GM23248 (cell line): ENCODE data around the gene SHROOM4. TPM values are rescaled to one million over a fixed set of nuclear protein-coding genes. Genes with fewer than 3 reads are reported as not detected.

Experiments used
- DNase-seq: peaks from one replicate; pipeline ENCODE4 v3.0.0-alpha.2; 2015
- H2AFZ ChIP-seq: fragments of 200-600 bp; sonication (generic); 2 replicates; pipeline ENCODE4 v1.6.1; 2016; ENCODE audit warnings: antibody characterized with exemption
- H3F3A ChIP-seq: fragments of 200-600 bp; sonication (generic); 2 replicates; pipeline ENCODE4 v1.6.1; 2016; ENCODE audit warnings: mild to moderate bottlenecking, antibody characterized with exemption, mixed run types; ENCODE audit not compliant: insufficient read depth
- H3K27ac ChIP-seq: fragments of 200-600 bp; sonication (generic); 2 replicates; pipeline ENCODE4 v1.5.1; 2016; ENCODE audit warnings: mild to moderate bottlenecking
- H3K27me3 ChIP-seq: fragments of 200-600 bp; sonication (generic); replicated peaks from 2 replicates; pipeline ENCODE4 v1.6.1; 2016; ENCODE audit warnings: mild to moderate bottlenecking; ENCODE audit not compliant: insufficient read depth
- H3K36me3 ChIP-seq: fragments of 200-600 bp; sonication (generic); 2 replicates; pipeline ENCODE4 v1.6.1; 2016; ENCODE audit warnings: low read depth, mild to moderate bottlenecking
- H3K4me1 ChIP-seq: fragments of 200-600 bp; sonication (generic); 2 replicates; pipeline ENCODE4 v1.6.1; 2016; ENCODE audit warnings: mild to moderate bottlenecking; ENCODE audit not compliant: insufficient read depth
- H3K4me2 ChIP-seq: fragments of 200-600 bp; sonication (generic); one replicate; pipeline ENCODE4 v1.6.1; 2016; ENCODE audit warnings: mild to moderate bottlenecking; ENCODE audit not compliant: unreplicated experiment
- H3K4me3 ChIP-seq: fragments of 200-600 bp; sonication (generic); 2 replicates; pipeline ENCODE4 v1.5.1; 2016; ENCODE audit warnings: mild to moderate bottlenecking
- H3K79me2 ChIP-seq: fragments of 200-600 bp; sonication (generic); 2 replicates; pipeline ENCODE4 v1.6.1; 2016; ENCODE audit warnings: mild to moderate bottlenecking; ENCODE audit not compliant: insufficient read depth
- H3K9ac ChIP-seq: fragments of 200-600 bp; sonication (generic); 2 replicates; pipeline ENCODE4 v1.6.1; 2016; ENCODE audit warnings: mild to moderate bottlenecking
- H3K9me2 ChIP-seq: fragments of 200-600 bp; sonication (generic); 2 replicates; pipeline ENCODE4 v1.6.1; 2016; ENCODE audit warnings: mixed run types, mild to moderate bottlenecking, moderate library complexity; ENCODE audit not compliant: insufficient read depth
- H3K9me3 ChIP-seq: fragments of 200-600 bp; sonication (generic); one replicate; pipeline ENCODE4 v1.6.1; 2017; ENCODE audit warnings: low read depth
- H4K20me1 ChIP-seq: fragments of 200-600 bp; sonication (generic); 2 replicates; pipeline ENCODE4 v1.6.0; 2016; ENCODE audit not compliant: insufficient read depth
- EZH2 ChIP-seq: fragments of 200-600 bp; sonication (generic); IDR thresholded peaks from 2 replicates; pipeline ENCODE4 v1.6.1; 2018; ENCODE audit warnings: antibody characterized with exemption, mild to moderate bottlenecking; ENCODE audit not compliant: insufficient read depth, poor library complexity, severe bottlenecking
- EZH2phosphoT487 ChIP-seq: fragments of 200-600 bp; sonication (generic); IDR thresholded peaks from 2 replicates; pipeline ENCODE4 v1.6.1; 2018; ENCODE audit warnings: antibody characterized with exemption, moderate library complexity, mild to moderate bottlenecking, low read depth; ENCODE audit not compliant: insufficient read depth
- WGBS, 2 experiments: methylation state at CpG; one replicate each; pipeline ENCODE4 v1.1.6; 2015 to 2017; ENCODE audit warnings: low lambda C conversion rate in 2 of 2, low coverage in 1 of 2; ENCODE audit errors: missing lambda C conversion rate in 2 of 2; 5-methylcytosine and 5-hydroxymethylcytosine counted together
- in situ Hi-C: fragments of 300-500 bp; cut with MboI; formaldehyde crosslinking; loops from 2 replicates; pipeline ENCODE4 v1.15.0; 2020
- polyA plus RNA-seq: library from polyadenylated mRNA; unstranded; fragments of >200 nt; fragmentation: Nextera tagmentation; extraction: Ambion mirVana; gene quantifications from 2 replicates; pipeline ENCODE4 v1.2.1, GENCODE V29; 2016
- total RNA-seq: library from RNA; depleted of rRNA; stranded (reverse); fragments of >200 nt; shearing (Covaris generic); gene quantifications from 2 replicates; pipeline ENCODE4 v1.2.3, GENCODE V29; 2014

The SHROOM4 gene
- total and polyA plus RNA-seq, 2 experiments from 2014 or later = 0.55 to 1.7 TPM

DNA sequence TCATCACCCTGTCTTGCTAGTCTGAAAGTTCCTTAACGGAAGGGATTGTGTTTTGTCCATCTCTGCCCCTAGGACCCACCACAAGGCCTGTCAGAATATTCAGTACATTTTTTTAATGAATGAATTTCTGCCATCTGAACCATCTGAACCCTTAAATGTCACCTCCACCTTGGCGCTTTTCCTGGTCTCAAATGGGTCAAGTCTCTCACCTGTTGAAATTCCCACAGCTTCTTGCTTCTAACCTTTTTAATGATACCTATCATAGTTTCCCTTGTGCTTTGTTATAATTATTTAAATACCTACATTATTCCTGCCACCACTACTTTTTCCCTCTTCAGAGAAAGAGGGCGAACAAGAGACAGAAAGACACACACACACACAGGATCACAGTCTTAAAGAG lies 48.0 kb downstream of the SHROOM4 start:
- no peak for DNase-seq
- no peak overlapping the region for H3K4me3 ChIP-seq
- no peaks in the 10 kb centered on the region for H3K27me3 ChIP-seq
- no peak overlapping the region for H3K9ac ChIP-seq
- no peak overlapping the region for H3K27ac ChIP-seq
- H3K9me2 ChIP-seq = no peaks in the 10 kb centered on the region
- WGBS, 2 experiments = 78 to 84% methylated on average over 3 of the region's 3 CpGs
- H3K9me3 ChIP-seq = no peaks in the 10 kb centered on the region
- no peak overlapping the region for H2AFZ ChIP-seq
- no peaks in the 10 kb centered on the region for H3F3A ChIP-seq
- in situ Hi-C loops = no loop called here
- TF ChIP-seq EZH2phosphoT487 (no peak), EZH2 (no peak)
- H3K4me1 ChIP-seq = no peaks in the 10 kb centered on the region
- H3K36me3 ChIP-seq = no peaks in the 10 kb centered on the region
- no peak overlapping the region for H3K4me2 ChIP-seq
- H3K79me2 ChIP-seq = no peaks in the 10 kb centered on the region
- no peaks in the 10 kb centered on the region for H4K20me1 ChIP-seq

DNA sequence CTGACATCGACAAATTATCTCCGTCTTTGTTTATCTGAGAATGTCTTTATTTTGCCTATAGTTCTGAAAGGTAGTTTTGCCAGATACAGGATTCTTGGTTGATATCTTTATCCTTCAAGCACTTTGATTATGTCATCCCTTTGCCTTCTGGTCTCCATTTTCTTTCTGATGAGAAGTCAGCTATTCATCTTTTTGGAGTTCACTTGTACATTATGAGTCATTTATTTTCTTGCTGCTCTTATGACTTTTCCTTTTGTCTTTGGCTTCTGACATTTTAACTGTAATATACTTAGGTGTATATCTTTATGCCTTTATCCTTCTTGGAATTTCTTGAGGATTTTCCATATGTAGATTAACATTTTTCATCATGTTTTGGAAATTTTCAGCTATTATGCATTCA lies 51.4 kb downstream of the SHROOM4 start:
- H3K9me2 ChIP-seq = no peaks in the 10 kb centered on the region
- H3K27me3 ChIP-seq = no peaks in the 10 kb centered on the region
- no peak overlapping the region for H3K4me2 ChIP-seq
- no peaks in the 10 kb centered on the region for H3F3A ChIP-seq
- TF ChIP-seq EZH2 (no peak), EZH2phosphoT487 (no peak)
- H4K20me1 ChIP-seq = no peaks in the 10 kb centered on the region
- H3K9ac ChIP-seq = no peak overlapping the region
- in situ Hi-C loops = no loop called here
- 95 to 96% methylated on average over 2 of the region's 2 CpGs for WGBS, 2 experiments
- no peak overlapping the region for H3K4me3 ChIP-seq
- no peaks in the 10 kb centered on the region for H3K79me2 ChIP-seq
- H2AFZ ChIP-seq = no peak overlapping the region
- no peak overlapping the region for H3K27ac ChIP-seq
- DNase-seq = peak; percentile 12
- H3K4me1 ChIP-seq = no peaks in the 10 kb centered on the region
- H3K9me3 ChIP-seq = no peaks in the 10 kb centered on the region
- H3K36me3 ChIP-seq = no peaks in the 10 kb centered on the region

DNA sequence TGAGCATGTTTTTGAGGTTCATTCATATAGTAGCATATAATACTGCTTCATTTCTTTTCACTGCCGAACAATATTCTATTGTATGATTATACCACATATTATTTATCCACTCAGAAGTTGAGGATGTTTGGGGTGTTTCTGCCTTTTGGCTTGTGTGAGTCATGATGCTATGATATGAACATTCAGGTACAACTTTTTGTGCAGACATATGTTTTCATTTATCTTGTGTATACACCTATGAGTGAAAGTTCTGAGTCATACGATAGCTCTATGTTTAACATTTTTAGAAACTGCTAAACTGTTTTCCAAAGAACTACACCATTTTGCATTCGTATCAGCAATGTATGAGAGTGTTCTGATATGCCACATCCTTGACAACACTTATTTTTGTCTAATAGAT lies 57.7 kb downstream of the SHROOM4 start:
- H3K4me3 ChIP-seq = no peak overlapping the region
- H3K9ac ChIP-seq = no peak overlapping the region
- H4K20me1 ChIP-seq = no peaks in the 10 kb centered on the region
- in situ Hi-C loops = no loop called here
- H3K27ac ChIP-seq = no peak overlapping the region
- no peaks in the 10 kb centered on the region for H3K27me3 ChIP-seq
- H3F3A ChIP-seq = no peaks in the 10 kb centered on the region
- H3K9me3 ChIP-seq = no peaks in the 10 kb centered on the region
- no peaks in the 10 kb centered on the region for H3K79me2 ChIP-seq
- no peaks in the 10 kb centered on the region for H3K4me1 ChIP-seq
- WGBS, 2 experiments = 67 to 71% methylated on average over 3 of the region's 3 CpGs
- H3K36me3 ChIP-seq = no peaks in the 10 kb centered on the region
- no peak overlapping the region for H2AFZ ChIP-seq
- H3K9me2 ChIP-seq = no peaks in the 10 kb centered on the region
- DNase-seq = no peak
- TF ChIP-seq EZH2 (no peak), EZH2phosphoT487 (no peak)
- H3K4me2 ChIP-seq = no peak overlapping the region

DNA sequence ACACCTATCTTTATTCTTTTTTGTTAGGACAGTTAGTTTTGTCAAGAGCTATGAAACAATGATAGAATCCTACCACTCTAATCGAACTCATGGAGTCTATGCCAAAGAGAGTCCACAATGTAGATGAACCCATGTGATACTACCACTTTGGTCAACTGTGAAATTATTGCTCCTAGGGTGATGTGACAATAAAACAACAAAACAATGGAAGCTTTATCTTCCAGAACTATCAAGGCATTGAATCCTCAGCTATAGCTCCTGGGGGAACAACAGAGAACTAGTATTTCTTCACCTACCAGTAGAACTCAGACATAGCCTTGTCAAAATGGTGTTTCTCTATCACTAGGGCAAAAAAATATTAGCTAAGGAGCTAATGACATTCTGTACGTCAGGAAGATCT lies 62.9 kb downstream of the SHROOM4 start:
- 9 to 39% methylated on average over 2 of the region's 2 CpGs for WGBS, 2 experiments
- Histone ChIP-seq H3K4me1 (0 out of 2 replicates have a peak, but pooled peaks cover 3% of the 10 kb centered on the region), H3K9me3 (no peaks in the 10 kb centered on the region), H3K4me3 (no peak overlapping the region), H3K27ac (no peak overlapping the region), H3K79me2 (no peaks in the 10 kb centered on the region), H2AFZ (no peak overlapping the region), H3K27me3 (no peaks in the 10 kb centered on the region), H3K9ac (no peak overlapping the region), H3K36me3 (no peaks in the 10 kb centered on the region), H4K20me1 (no peaks in the 10 kb centered on the region), H3K9me2 (no peaks in the 10 kb centered on the region), H3F3A (no peaks in the 10 kb centered on the region), H3K4me2 (no peak overlapping the region)
- DNase-seq = no peak
- in situ Hi-C loops = no loop called here
- TF ChIP-seq EZH2 (no peak), EZH2phosphoT487 (no peak)

DNA sequence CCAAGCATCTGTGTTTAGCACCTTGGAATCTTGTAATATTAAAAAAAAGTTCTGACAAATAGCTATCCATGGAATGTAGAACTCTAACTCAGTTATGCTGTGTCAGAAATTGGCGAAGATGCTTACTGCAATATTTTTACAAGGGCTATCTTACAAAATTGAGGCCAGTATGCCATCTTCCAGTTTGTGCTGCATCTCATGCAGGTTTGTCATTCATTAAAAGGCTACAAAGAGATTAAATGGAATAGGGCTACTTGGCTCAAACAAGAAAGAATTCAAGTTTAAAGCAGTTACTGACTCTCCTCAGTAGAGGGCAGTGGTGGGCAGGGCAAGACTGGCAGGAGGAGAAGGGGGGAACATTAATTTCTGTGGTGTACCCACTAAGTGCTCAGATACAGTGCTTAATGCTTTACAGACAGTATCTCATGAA lies 66.5 kb downstream of the SHROOM4 start:
- Histone ChIP-seq H3K9ac (no peak overlapping the region), H3K36me3 (no peaks in the 10 kb centered on the region), H3K4me2 (no peak overlapping the region), H4K20me1 (no peaks in the 10 kb centered on the region), H3K4me3 (no peak overlapping the region), H3K9me2 (no peaks in the 10 kb centered on the region), H3K27me3 (no peaks in the 10 kb centered on the region), H2AFZ (no peak overlapping the region), H3K79me2 (no peaks in the 10 kb centered on the region), H3K4me1 (0 out of 2 replicates have a peak, but pooled peaks cover 3% of the 10 kb centered on the region), H3F3A (no peaks in the 10 kb centered on the region), H3K27ac (no peak overlapping the region), H3K9me3 (no peaks in the 10 kb centered on the region)
- in situ Hi-C loops = no loop called here
- TF ChIP-seq EZH2 = no peak
- no peak for TF ChIP-seq EZH2phosphoT487
- peak; percentile 55 for DNase-seq
- 38 to 64% methylated on average over 1 of the region's 1 CpG for WGBS, 2 experiments
